HG02884 (cell line): ENCODE results near the gene MTUS2.

Source experiments
- ATAC-seq: cut with Tn5 transposase; IDR thresholded peaks from one replicate; pipeline ENCODE4 v1.9.1; 2021; ENCODE audit warnings: mild to moderate bottlenecking, moderate library complexity; ENCODE audit not compliant: unreplicated experiment

Gene MTUS2

GRCh38 chr13:29499506-29500165 lies 679.5 kb downstream of the MTUS2 start:
- no peak for ATAC-seq

GRCh38 chr13:29500386-29500785 lies 680.2 kb downstream of the MTUS2 start:
- ATAC-seq = no peak

- no peak for ATAC-seq
Measured at GRCh38 chr13:29501674-29502073, 681.5 kb downstream of the MTUS2 start.

- no peak for ATAC-seq
Measured at GRCh38 chr13:29502391-29503008, 682.4 kb downstream of the MTUS2 start.

- ATAC-seq = no peak
Measured at GRCh38 chr13:29503041-29503837, 683.1 kb downstream of the MTUS2 start.

- no peak for ATAC-seq
Measured at GRCh38 chr13:29504691-29505090, 684.6 kb downstream of the MTUS2 start.

GRCh38 chr13:29505511-29505910 lies 685.4 kb downstream of the MTUS2 start:
- ATAC-seq = no peak

GRCh38 chr13:29505950-29506349 lies 685.8 kb downstream of the MTUS2 start:
- ATAC-seq = no peak

- ATAC-seq = no peak
Measured at GRCh38 chr13:29507356-29507755, 687.2 kb downstream of the MTUS2 start.

- no peak for ATAC-seq
Measured at GRCh38 chr13:29508130-29508875, 688.2 kb downstream of the MTUS2 start.

- ATAC-seq = no peak
Measured at GRCh38 chr13:29508876-29509252, 688.7 kb downstream of the MTUS2 start.

- no peak for ATAC-seq
Measured at GRCh38 chr13:29509999-29510589, 690.0 kb downstream of the MTUS2 start.

- ATAC-seq = no peak
Measured at GRCh38 chr13:29510651-29511084, 690.5 kb downstream of the MTUS2 start.

GRCh38 chr13:29511106-29511796 lies 691.1 kb downstream of the MTUS2 start:
- ATAC-seq = no peak

GRCh38 chr13:29511980-29512379 lies 691.8 kb downstream of the MTUS2 start:
- ATAC-seq = no peak

GRCh38 chr13:29513002-29513980 lies 693.2 kb downstream of the MTUS2 start:
- no peak for ATAC-seq

GRCh38 chr13:29513981-29514719 lies 694.0 kb downstream of the MTUS2 start:
- no peak for ATAC-seq

GRCh38 chr13:29514720-29515310 lies 694.7 kb downstream of the MTUS2 start:
- no peak for ATAC-seq
